ENCODE measurements around the gene TGM2. TPM values are rescaled to one million over a fixed set of nuclear protein-coding genes. Genes with fewer than 3 reads are reported as not detected.

Gene TGM2
- total and polyA plus RNA-seq, 12 donors = 13.4 to 262 (median 98.3) TPM

GRCh38 chr20:38133680-38134426 is 31.2 kb downstream of the TGM2 start:
- DNase-seq = peak in 1 of 7 donors; percentile 4
- 78 to 87% (median 81%) methylated on average over 10 of the region's 10 CpGs for WGBS, 4 donors
- no peaks in the 10 kb centered on the region for H3K27me3 ChIP-seq
- peaks cover 0 to 22% of the 10 kb centered on the region in 2 donors for H3K36me3 ChIP-seq (replicated peaks in 1 of 2)
- peaks cover 0 to 7% of the 10 kb centered on the region in 2 donors for H3K4me1 ChIP-seq (replicated peaks in 1 of 2)
- intact Hi-C loops (cut with DNase I) = no loop called here
- TF ChIP-seq POLR2A (IDR thresholded peaks at IDR 0.05) = no peak
- TF ChIP-seq, protein P1, sequence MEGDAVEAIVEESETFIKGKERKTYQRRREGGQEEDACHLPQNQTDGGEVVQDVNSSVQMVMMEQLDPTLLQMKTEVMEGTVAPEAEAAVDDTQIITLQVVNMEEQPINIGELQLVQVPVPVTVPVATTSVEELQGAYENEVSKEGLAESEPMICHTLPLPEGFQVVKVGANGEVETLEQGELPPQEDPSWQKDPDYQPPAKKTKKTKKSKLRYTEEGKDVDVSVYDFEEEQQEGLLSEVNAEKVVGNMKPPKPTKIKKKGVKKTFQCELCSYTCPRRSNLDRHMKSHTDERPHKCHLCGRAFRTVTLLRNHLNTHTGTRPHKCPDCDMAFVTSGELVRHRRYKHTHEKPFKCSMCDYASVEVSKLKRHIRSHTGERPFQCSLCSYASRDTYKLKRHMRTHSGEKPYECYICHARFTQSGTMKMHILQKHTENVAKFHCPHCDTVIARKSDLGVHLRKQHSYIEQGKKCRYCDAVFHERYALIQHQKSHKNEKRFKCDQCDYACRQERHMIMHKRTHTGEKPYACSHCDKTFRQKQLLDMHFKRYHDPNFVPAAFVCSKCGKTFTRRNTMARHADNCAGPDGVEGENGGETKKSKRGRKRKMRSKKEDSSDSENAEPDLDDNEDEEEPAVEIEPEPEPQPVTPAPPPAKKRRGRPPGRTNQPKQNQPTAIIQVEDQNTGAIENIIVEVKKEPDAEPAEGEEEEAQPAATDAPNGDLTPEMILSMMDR (IDR thresholded peaks at IDR 0.05) = peak in 1 of 6 experiments; percentile 20
- no peaks in the 10 kb centered on the region for H3K9me3 ChIP-seq (replicated peaks in 1 of 3)
- no peak overlapping the region for H3K4me3 ChIP-seq
- H3K27ac ChIP-seq = peak overlapping the region in 2 of 5 donors; percentile 49 to 74

- H3K27me3 ChIP-seq = no peaks in the 10 kb centered on the region
- 85 to 93% (median 87%) methylated on average over 6 to 11 of the region's 11 CpGs for WGBS, 4 donors
- peak in 1 of 7 donors; percentile 5 for DNase-seq
- no peak overlapping the region for H3K4me3 ChIP-seq
- no peak for TF ChIP-seq POLR2A (IDR thresholded peaks at IDR 0.05)
- TF ChIP-seq, protein P1 (IDR thresholded peaks at IDR 0.05) = no peak
- H3K36me3 ChIP-seq (replicated peaks in 1 of 2) = peaks cover 0 to 15% of the 10 kb centered on the region in 2 donors
- H3K27ac ChIP-seq = peak overlapping the region in 1 of 5 donors; percentile 74
- H3K9me3 ChIP-seq (replicated peaks in 1 of 3) = no peaks in the 10 kb centered on the region
- intact Hi-C loops (cut with DNase I) = no loop called here
- peaks cover 0 to 7% of the 10 kb centered on the region in 2 donors for H3K4me1 ChIP-seq (replicated peaks in 1 of 2)
These were observed 32.1 kb downstream of the TGM2 start for GRCh38 chr20:38132910-38133501.

DNA sequence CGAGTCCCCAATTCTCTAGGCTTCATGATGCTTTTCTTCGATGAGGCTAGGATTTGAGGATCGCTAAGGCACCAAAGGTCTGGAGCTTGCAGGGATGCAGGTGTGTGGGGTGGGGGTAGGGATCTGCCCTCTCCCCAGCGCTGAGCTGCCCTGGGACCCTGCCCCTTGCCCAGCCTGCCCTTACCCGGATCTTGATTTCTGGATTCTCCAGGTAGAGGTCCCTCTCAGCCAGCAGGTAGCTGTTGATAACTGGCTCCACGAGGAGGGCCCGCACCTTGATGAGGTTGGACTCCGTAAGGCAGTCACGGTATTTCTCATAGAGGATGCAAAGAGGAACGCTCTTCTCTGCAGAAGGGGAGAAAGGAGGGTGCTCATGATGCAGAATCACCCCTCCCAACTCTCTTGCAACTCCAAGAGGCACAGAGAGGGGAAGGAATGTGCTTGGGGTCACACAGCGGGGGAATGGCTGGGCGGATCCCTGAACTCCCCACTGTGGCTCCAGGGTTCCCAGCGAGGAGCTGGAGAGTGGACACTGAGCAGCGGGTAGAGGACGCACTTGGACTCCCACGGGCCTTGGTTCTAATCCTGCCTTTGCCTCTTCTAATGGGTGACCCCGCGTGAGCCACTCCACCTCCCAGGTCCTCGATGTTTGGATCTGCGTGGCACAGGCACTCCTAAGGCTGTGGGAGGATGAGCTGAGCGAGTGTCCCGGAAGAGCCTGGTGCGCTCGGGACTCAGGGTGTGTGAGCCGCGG is 32.7 kb downstream of the TGM2 start:
- peaks cover 0 to 7% of the 10 kb centered on the region in 2 donors for H3K4me1 ChIP-seq (replicated peaks in 1 of 2)
- 89 to 95% (median 92%) methylated on average over 15 to 26 of the region's 26 CpGs for WGBS, 4 donors
- no peak overlapping the region for H3K27ac ChIP-seq
- TF ChIP-seq, protein P1 (IDR thresholded peaks at IDR 0.05) = no peak
- no peak for TF ChIP-seq POLR2A (IDR thresholded peaks at IDR 0.05)
- DNase-seq = peak in 1 of 7 donors; percentile 1
- intact Hi-C loops (cut with DNase I) = no loop called here
- H3K9me3 ChIP-seq (replicated peaks in 1 of 3) = no peaks in the 10 kb centered on the region
- H3K4me3 ChIP-seq = no peak overlapping the region
- H3K36me3 ChIP-seq (replicated peaks in 1 of 2) = peaks cover 0 to 9% of the 10 kb centered on the region in 2 donors
- H3K27me3 ChIP-seq = no peaks in the 10 kb centered on the region

- H3K27me3 ChIP-seq = no peaks in the 10 kb centered on the region
- peaks cover 0 to 7% of the 10 kb centered on the region in 2 donors for H3K36me3 ChIP-seq (replicated peaks in 1 of 2)
- TF ChIP-seq POLR2A (IDR thresholded peaks at IDR 0.05) = no peak
- TF ChIP-seq, protein P1 (IDR thresholded peaks at IDR 0.05) = no peak
- intact Hi-C loops (cut with DNase I) = no loop called here
- H3K4me3 ChIP-seq = no peak overlapping the region
- WGBS, 4 donors = 88 to 100% (median 94%) methylated on average over 3 of the region's 3 CpGs
- H3K27ac ChIP-seq = no peak overlapping the region
- peak in 1 of 7 donors; percentile 1 for DNase-seq
- peaks cover 0 to 14% of the 10 kb centered on the region in 2 donors for H3K4me1 ChIP-seq (replicated peaks in 1 of 2)
- H3K9me3 ChIP-seq (replicated peaks in 1 of 3) = no peaks in the 10 kb centered on the region
These were observed 33.4 kb downstream of the TGM2 start for GRCh38 chr20:38131588-38132121.
